ENCODE results near the gene CHEK1.

Gene CHEK1

DNA sequence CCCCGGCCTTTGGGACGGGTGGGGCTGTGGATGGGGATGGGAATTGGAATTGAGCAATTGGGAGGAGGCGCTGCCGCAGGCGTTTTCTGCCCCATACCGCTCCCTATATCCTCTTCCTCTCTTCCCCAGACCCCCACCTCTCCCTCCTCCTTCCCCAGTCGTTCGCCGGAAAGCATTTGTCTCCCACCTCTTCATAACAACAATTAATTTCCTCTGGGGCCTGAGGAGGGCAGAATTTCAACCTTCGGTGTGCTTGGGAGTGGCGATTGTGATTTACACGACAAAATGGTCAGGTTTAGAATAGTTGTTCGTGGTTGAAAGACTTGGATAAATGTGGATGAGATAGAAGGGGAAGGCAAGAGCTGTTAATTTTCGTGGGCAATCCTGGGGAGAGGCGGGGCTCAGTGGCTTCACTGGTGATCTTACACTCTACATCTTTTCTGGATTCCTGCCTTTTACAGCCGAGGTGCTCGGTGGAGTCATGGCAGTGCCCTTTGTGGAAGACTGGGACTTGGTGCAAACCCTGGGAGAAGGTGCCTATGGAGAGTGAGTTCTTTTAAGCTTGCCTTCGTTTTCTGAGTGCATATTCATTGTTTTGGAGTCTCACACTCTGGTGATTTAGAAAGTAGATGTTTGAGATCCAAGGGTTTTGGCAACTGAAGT, 1.5 kb downstream of the CHEK1 start:
- no peak for FAIRE-seq

DNA sequence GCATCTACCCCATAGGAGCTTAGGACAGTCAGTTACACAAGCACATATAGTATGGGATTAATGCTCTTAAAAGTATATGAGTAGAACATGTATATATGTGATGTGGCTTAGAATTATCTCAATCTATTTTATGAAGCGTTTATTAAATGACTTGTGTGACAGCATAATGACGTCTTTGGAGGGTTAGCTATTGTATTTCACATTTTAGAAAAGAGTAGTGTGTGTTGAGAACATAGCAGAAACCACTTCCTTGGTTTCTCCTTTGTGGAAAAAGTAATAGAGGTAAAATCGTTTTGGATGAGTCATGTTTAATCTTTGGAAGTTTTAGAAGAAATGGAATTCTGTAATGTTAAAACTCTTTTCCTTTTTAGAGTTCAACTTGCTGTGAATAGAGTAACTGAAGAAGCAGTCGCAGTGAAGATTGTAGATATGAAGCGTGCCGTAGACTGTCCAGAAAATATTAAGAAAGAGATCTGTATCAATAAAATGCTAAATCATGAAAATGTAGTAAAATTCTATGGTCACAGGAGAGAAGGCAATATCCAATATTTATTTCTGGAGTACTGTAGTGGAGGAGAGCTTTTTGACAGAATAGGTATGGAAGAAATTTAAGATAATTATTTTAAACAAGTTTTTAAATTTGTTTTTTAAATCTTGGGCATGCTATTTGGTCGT, 2.4 kb downstream of the CHEK1 start:
- no peak for FAIRE-seq

DNA sequence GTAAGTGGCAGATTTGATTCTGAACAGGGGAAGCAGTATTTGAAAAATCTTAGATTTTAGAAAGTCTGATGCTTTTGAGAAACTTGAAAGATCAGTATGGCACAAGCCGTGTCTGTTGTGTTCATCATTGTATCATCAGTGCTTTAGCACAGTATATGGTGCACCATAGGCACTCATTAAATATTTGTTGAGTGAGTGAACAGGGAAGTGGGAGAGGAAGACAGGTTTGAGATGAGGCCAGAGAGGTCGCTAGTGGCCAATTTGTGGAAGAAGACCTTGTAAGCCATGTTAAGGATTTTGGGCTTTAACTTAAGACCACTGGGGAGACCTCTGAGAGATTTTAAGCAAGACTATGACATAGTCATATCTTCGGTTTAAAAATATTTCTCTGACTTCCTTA, 12.9 kb downstream of the CHEK1 start:
- no peak for FAIRE-seq

DNA sequence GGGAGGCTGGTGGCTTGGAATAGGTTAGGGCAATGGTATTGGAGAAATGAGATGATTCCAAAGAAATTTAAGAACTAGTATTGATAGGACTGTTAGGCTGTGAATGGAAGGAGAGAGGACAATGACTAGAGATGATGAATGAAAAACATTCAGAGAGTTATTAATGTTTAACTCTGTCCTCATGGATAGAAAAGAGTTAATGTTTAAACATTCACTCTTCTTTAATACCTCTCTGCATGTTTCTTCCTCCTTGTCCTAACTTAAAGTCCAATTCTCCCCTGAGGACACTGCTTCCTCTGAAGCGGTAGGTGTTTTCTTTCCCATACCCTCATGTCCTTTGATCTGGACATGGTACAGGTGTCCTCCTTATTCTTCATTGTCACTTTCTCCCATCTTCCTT, 13.4 kb downstream of the CHEK1 start:
- FAIRE-seq: no peak

DNA sequence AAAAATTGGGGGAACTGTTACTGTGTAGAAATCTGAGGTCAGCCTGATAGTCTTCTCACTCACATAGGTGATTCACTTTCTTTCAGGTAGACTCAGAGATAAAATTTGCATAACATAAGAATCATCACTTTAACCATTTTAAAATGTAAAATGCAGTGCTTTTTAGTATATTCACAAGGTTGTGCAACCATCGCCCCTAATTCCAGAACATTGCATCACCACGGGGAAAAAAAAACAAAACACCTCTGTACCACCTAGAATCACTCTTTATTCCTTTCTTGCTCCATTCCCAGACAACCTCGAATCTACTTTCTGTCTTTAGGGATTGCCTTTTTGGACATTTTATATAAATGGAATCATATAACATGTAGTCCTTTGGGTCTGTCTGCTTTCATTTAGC, 20.9 kb downstream of the CHEK1 start:
- no peak for FAIRE-seq

DNA sequence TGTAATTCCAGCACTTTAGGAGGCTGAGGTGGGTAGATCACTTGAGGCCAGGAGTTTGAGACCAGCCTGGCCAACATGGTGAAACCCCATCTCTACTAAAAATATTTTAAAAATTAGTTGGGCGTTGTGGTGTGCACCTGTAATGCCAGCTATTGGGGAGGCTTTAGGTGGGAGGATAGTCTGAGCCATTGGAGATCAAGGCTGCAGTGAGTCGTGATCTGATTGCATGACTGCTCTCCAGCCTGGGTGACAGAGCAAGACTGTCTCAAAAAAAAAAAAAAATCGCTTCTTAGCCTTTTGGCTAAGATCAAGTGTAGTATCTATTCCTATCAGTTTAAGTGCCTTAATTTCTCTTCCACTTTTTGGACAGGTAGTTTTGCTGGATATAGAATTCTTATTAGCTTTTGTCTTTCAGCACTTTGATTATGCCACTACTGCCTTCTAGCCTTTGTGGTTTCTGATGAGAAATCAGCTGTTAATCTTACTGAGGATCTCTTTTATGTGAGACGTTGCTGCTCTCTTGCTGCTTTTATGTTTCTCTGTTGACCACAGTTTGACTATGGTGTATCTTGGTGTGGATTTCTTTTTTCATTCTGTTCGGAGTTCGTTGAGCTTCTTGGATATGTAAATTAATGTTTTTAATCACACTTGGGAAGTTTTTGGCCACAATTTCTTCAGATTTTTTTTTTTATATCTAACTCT, 24.7 kb downstream of the CHEK1 start:
- FAIRE-seq: no peak

DNA sequence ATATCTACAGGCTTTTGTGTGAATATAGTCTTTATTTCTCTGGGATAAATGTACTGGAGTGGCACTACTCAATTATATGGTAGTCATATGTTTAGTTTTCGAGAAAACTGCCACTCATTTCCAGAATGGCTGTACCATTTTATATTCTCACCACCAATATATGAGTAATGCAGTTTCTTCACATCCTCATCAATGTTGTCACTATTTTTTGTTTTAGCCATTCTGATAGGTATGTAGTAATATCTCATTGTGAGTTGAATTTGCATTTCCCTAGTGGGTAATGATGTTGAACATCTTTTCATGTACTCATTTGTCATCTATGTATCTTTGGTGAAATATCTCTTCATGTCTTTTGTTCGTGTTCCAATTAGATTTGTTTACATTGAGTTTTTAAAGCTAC, 37.7 kb downstream of the CHEK1 start:
- no peak for FAIRE-seq

DNA sequence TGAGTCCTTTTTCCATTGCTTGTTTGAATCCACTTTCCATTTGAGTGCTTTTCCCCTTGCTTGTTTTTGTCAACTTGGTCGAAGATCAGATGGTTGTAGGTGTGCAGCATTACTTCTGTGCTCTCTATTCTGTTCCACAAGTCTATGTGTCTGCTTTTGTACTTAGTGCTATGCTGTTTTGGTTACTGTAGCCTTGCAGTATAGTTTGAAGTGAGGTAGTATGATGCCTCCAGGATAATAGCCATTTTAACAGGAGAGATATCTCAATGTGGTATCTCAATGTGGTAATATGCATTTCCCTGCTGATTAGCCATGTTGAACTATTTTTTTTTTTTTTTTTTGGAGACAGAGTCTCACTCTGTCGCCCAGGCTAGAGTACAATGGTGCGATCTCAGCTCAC, 38.9 kb downstream of the CHEK1 start:
- FAIRE-seq: no peak

DNA sequence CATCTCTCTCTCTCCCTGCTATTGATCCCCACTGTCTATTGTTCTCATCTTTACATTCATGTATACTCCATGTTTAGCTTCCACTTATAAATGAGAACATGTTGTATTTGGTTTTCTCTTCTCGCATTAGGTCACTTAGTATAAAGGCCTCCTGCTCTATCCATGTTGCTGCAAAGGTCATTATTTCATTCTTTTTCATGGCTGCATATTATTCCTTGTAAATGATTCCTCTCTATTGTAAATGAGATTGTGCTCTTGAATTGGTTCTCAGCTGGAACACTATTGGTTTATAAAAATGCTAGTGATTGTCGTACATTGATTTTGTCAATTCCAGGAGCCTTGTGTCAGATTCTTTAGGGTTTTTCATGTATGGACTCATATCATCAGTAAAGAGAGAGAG, 42.2 kb downstream of the CHEK1 start:
- FAIRE-seq: no peak

DNA sequence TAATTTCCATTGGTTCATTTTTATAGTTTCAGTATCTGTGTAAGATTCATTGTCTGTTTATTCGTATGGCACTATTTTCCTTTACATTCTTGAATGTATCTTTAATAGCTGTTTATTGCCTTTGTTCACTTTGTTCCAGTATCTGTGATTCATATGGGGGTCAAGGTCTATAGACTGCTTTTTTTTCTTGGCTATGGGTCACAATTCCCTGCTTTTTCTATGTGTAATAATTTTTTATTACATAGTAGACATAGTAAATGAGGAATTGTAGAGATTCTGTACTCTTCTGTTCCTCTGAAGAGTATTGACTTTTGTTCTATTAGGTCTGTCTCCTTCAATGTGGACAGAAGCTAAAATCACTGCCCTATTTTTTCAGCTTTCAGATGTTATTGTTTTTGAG, 45.2 kb downstream of the CHEK1 start:
- FAIRE-seq: no peak

DNA sequence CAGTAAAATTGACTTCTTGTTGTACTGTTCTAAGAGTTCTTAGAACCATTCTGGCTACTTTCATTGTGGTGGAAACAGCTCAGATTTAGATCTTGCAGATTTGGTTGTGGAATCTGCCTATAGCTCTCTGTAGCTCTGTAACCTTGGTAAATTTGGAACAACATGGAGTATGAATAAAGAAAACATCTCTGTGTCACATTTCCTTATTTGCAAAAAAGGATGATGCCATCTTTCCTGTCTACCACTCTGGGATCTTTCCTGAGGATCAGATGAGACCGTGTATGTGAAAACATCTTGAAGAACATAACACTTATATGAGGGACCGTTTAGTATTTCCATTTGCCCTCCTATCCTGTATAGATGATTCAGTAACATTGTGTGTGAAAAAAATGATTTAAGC, 46.6 kb downstream of the CHEK1 start:
- FAIRE-seq: no peak

DNA sequence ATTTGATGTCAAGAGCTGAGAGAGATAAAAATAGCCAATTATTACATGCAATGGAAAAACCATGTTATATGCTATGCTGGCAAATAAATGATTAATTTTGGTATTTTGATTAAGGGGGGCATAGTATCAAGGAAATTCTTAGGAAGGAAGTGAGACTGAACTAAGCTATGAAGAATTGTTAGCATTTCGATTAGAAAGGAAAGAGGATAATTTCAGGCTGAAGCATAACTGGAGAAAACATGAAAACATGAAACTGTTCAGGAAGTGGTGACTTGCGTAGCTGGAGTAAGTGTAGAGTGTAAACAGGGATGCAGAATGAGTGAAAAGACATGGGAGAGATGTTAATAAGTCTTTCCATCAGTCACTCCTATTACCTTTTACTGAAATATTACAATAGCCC, 49.2 kb downstream of the CHEK1 start:
- FAIRE-seq: no peak

DNA sequence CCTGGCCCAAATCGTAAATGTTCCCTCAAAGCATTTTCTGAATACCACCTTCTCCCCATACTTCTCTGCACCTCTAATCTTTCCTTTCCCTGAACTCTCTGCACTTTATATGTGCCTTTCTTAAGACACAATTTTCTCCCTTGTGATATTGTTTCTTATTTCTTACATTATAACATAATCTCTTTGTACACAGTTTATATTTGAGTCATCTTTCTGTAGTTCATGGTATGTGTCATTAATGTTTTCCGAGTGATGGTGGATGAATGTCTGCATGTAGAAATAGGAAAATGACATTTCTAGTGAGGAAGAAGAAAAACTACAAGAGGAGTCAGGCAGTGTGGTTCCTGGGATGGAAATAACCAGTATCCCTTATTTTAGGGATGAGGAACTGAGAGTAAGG, 50.2 kb downstream of the CHEK1 start:
- FAIRE-seq: no peak

DNA sequence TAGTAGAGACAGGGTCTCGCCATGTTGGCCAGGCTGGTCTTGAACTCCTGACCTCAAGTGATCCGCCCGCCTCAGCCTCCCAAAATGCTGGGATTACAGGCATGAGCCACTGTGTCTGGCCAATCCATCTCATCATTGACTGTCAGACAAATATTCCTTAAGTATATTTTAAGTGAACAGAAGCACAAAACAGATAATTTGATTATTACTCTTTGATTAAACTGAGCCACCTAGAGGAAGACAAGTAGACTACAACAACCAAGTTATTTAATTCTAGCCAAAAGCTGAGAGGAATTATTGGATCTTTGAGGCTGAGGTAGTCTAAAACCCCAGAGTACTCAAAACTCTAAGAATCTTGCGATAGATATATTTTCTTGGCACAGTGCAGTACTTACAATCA, 54.4 kb downstream of the CHEK1 start:
- FAIRE-seq: no peak

DNA sequence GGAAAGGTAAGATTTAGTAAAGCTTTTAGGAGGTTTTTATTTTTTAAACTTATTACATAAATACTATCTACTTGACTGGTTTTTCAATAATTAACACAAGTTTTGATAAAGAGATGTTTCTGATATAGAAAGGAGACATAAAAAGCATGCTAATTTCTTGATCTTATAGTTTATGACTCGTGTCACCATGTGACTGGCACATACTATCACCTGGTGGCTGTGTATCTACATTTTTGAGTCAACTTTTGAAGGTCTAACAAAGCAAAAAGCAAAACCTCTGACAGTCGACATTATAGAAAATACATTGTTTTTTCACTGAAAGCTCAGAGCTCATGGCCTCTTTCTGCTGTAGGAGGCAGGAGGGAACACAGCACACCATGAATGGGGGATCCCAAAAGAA, 54.9 kb downstream of the CHEK1 start:
- FAIRE-seq: no peak

DNA sequence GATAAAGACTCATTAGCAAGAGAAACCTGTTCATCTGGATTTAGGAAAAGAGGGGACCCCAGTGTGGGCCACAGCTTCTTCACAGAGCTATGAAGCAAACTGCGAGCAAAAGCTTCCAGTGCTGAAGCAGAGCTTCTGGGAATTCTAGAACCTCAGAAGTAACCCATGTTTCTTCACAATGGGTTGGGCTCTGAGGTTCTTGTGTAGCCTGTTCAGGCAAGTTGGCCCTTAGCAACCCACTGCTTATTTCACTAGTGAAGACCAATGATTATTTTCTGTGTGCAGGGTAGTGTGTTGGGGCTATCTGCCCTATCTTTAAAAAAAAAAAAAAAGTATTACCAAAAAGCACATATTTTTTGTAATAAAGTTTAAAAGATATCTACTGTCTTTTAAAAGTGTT, 55.8 kb downstream of the CHEK1 start, which contains the start of gene ACRV1:
Gene ACRV1 (minus strand): TSS at position 101 of the 400 bp plus-strand sequence. CDS start 67 bp downstream, at position 34.
- FAIRE-seq: no peak

DNA sequence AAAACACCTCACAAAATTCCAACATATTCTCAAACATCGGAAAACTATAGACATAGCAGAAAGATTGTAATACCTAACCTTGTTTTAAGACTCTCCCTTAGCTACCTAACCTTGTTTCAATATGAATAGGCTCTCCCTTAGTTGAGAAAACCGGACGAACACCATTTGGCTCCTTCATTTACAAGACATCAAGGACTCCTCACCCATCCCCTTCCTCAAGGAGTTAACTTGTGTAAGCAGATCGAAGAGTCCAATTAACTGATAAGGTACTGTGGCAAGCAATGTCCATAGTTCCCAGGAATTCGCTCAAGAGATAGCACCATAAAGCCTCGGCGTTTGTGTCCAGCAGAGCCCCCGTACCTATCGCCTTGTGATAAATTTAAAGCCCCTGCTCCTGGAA, 60.3 kb downstream of the CHEK1 start:
- no peak for FAIRE-seq

DNA sequence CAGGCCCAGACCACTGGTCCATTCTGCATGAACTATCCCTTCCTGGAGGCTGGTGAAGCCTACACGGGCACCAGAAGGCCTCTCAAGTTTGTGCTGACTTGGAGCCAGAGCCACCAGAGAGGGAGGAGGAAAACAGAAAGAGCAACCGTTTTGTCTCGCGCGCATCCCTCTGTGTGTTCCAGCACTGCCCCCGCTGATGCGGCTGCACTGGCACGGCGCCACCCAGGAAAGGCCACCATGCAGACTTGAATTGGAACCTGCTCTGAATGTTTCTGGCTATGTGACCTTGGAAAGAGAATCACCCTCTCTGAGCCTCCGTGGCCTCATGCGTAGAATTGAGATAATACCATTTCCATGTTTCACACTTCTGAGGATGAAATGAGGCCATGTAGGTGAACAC, 63.1 kb downstream of the CHEK1 start:
- FAIRE-seq: no peak

DNA sequence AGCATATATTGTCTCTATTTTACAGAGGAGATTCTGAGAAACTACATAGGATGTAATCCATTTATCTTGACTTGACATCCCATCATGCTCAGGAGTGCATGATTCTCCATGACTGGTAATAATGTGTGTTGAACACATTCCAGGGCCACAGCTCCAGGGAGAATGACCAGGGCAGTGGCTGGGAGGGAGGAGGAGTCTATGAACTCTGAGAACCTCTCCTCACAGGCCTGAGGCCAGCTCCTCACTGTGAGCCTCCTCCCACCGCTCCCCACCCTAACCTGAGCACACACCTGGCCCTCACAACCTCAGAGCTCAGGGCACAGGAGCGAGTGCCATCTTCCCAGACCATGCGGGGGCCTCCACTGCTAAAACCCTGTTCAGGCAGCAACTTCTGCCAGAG, 63.7 kb downstream of the CHEK1 start:
- FAIRE-seq: no peak

DNA sequence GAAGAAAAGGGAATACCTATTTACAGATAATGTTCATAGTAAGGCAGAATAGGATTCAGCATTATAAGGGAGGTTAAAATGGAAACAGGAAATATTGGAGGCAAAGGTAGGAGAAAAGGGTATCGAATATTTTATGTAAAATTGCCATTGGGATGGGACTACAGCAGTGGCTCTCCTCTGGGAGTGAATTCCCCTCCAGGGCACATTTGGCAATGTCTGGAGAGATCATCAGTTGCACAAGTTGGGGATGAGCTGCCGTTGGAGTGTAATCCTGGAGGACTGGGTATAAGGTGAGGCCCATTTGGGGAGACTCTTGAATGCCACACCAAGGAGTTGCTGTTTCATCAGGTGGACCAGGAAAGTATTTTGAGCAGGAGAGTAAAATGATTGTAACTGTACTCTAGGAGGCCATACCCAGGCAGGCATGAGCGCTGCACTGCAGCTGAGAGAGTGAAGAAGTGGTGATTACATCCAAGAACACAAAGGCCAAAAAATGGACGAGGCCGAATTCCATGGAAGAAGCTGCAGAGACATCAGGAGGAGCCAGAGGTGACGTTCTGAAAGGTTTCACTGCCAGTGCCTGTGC, 64.4 kb downstream of the CHEK1 start:
- FAIRE-seq: no peak

DNA sequence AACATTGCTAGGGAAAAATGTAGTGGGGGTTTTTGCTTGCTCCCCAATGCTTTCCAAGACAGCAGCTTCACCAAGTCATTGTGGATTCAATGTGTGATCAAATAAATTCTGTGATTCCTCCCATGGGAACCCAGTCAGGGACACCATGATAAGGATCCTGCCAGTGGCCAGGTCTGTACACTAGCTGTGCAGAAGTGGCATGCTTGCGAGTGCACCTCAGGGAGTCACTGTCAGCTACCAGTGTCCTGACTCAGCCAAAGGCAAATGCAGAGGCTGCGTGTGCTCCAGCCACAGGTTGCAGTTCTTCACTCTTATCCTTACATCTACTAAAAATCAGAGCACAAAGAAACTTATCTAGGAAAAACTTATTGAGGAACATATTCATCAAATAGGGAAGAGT, 65.0 kb downstream of the CHEK1 start:
- no peak for FAIRE-seq

DNA sequence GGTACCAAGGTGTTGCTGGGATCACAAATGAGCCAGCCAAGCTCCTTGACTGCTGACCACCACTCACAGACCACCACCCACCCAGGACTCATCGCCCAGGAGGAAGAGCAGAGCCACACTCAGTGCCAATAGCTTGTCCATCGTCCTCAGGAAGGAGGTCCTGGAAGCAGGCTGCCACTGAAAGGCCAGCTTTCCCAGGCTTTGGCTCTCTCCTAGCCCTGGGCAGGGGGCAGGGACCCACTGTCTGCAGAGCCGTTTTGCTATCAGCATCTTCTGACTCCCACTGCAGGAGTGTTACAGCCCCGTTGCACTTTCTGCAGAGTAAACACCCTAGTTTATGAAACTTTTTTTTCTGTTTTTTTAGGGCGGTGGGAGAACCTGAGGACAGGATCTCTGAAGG, 67.9 kb downstream of the CHEK1 start:
- no peak for FAIRE-seq

DNA sequence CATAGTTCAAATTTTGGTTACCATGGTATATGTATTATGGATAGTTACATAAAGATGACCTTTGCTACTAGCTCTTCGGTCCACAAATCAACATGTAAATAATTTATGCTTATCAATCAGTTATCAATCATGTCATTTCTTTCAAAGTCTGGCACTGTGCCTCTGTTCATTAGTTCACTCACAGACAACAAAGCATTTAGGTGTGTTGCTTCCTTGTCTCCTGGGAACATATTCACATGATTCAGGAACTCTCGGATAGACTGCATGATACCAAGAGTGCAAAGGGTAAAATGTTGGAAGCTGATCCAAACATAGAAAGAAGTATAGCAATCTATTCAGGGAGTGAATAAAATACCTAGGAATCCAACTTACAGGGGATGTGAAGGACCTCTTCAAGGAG, 70.0 kb downstream of the CHEK1 start:
- no peak for FAIRE-seq
